Keratinocyte (primary cell): ENCODE results near the gene BABAM2. TPM values are rescaled to one million over a fixed set of nuclear protein-coding genes. Genes with fewer than 3 reads are reported as not detected.

Source experiments
- DNase-seq: peaks from one replicate; pipeline ENCODE4 v3.0.0-alpha.2; 2011; ENCODE audit warnings: low read depth, missing footprints, low spot score
- FAIRE-seq: peaks from 2 replicates; lab custom pipeline; 2011; peaks lifted over from hg19 to GRCh38; lab: Jason Lieb, UNC
- H2AFZ ChIP-seq: 2 replicates; pipeline ENCODE4 v1.6.0; 2012; ENCODE audit warnings: low read length, control low read depth, inconsistent platforms; ENCODE audit not compliant: control insufficient read depth
- H3K27ac ChIP-seq: 2 replicates; pipeline ENCODE4 v1.5.1; 2011; ENCODE audit warnings: low read length; ENCODE audit not compliant: control insufficient read depth, insufficient read depth
- H3K27me3 ChIP-seq: 3 replicates; pipeline ENCODE4 v1.6.0; 2011; ENCODE audit warnings: low read length; ENCODE audit not compliant: control insufficient read depth, insufficient read depth; ENCODE audit errors: extremely low read depth
- H3K36me3 ChIP-seq, 2 experiments: 2 replicates in 1 of 2; 3 replicates in 1 of 2; pipeline ENCODE4 v1.5.1; 2011; ENCODE audit warnings: low read length in 2 of 2, mild to moderate bottlenecking in 1 of 2; ENCODE audit not compliant: control insufficient read depth in 2 of 2, insufficient read depth in 2 of 2; ENCODE audit errors: extremely low read depth in 1 of 2
- H3K4me1 ChIP-seq: 3 replicates; pipeline ENCODE4 v1.5.1; 2011; ENCODE audit warnings: low read length; ENCODE audit not compliant: control insufficient read depth, insufficient read depth; ENCODE audit errors: extremely low read depth
- H3K4me2 ChIP-seq: 3 replicates; pipeline ENCODE4 v1.6.0; 2011; ENCODE audit warnings: low read depth, low read length; ENCODE audit not compliant: control insufficient read depth, insufficient read depth; ENCODE audit errors: extremely low read depth
- H3K4me3 ChIP-seq, 3 experiments: fragments of 200-600 bp in 1 of 3; sonication (generic) in 1 of 3; 2 replicates in 2 of 3; 3 replicates in 1 of 3; pipeline ENCODE4 v1.5.1; 2011 to 2016; ENCODE audit warnings: low read length in 3 of 3, mild to moderate bottlenecking in 3 of 3, control low read depth in 2 of 3, inconsistent platforms in 1 of 3, low read depth in 1 of 3, mixed read lengths in 1 of 3, mixed run types in 1 of 3, moderate library complexity in 1 of 3; ENCODE audit not compliant: control insufficient read depth in 2 of 3, insufficient read depth in 2 of 3; ENCODE audit errors: extremely low read depth in 1 of 3
- H3K79me2 ChIP-seq: 2 replicates; pipeline ENCODE4 v1.6.0; 2012; ENCODE audit warnings: low read length; ENCODE audit not compliant: control insufficient read depth, insufficient read depth
- H3K9ac ChIP-seq: 3 replicates; pipeline ENCODE4 v1.6.0; 2011; ENCODE audit warnings: low read length; ENCODE audit not compliant: control insufficient read depth, insufficient read depth; ENCODE audit errors: extremely low read depth
- H3K9me1 ChIP-seq: 3 replicates; pipeline ENCODE4 v1.6.0; 2011; ENCODE audit warnings: low read length; ENCODE audit not compliant: control insufficient read depth, insufficient read depth; ENCODE audit errors: extremely low read depth
- H3K9me3 ChIP-seq: 2 replicates; pipeline ENCODE4 v1.5.1; 2012; ENCODE audit warnings: low read depth, low read length; ENCODE audit not compliant: control insufficient read depth
- H4K20me1 ChIP-seq: 3 replicates; pipeline ENCODE4 v1.6.0; 2011; ENCODE audit warnings: low read length; ENCODE audit not compliant: control insufficient read depth, insufficient read depth; ENCODE audit errors: extremely low read depth
- CTCF ChIP-seq, 3 experiments: IDR thresholded peaks in 1 of 3; conservative IDR thresholded peaks in 1 of 3; optimal IDR thresholded peaks in 1 of 3; 2 replicates in 2 of 3; 3 replicates in 1 of 3; pipeline versions ENCODE3 to v1.5.1; 2011; ENCODE audit warnings: low read length in 3 of 3, mild to moderate bottlenecking in 3 of 3, moderate library complexity in 2 of 3, control low read depth in 1 of 3, inconsistent platforms in 1 of 3; ENCODE audit not compliant: insufficient read depth in 2 of 3; ENCODE audit errors: extremely low read depth in 1 of 3
- EZH2 ChIP-seq: IDR thresholded peaks from one replicate; pipeline ENCODE4 v1.6.1; 2012; ENCODE audit warnings: inconsistent platforms, mild to moderate bottlenecking, low read length, moderate library complexity
- dilution Hi-C: fragments of 300-500 bp; cut with MboI; formaldehyde crosslinking; loops from one replicate; pipeline ENCODE4 v1.7.0; 2020; ENCODE audit warnings: low sequenced_read_pairs; ENCODE audit not compliant: extremely low pct_ligation_motif_present
- polyA plus RNA-seq, 5 experiments: library from polyadenylated mRNA; depleted of rRNA in 3 of 5; stranded (reverse) in 3 of 5; stranded (forward) in 1 of 5; unstranded in 1 of 5; fragments of >200 nt; gene quantifications; 1 replicate in 1 of 5; 2 replicates in 3 of 5; 3 replicates in 1 of 5; pipeline versions ENCODE4 v1.2.1 to v1.2.3, GENCODE V29; 2011 to 2012; ENCODE audit warnings: missing spikeins in 2 of 5, low read depth in 1 of 5, low replicate concordance in 1 of 5

Gene BABAM2
- polyA plus RNA-seq, 1 donor (not counting 4 experiments of a cell fraction or from before 2014, with no cell fraction given): 29.8 TPM

GRCh38 chr2:28336982-28337627 lies 446.6 kb downstream of the BABAM2 start:
- Histone ChIP-seq H3K4me1 (peaks cover 9% of the 10 kb centered on the region), H3K9me3 (no peaks in the 10 kb centered on the region), H3K9ac (no peak overlapping the region), H3K4me3 (no peak overlapping the region), H3K27ac (no peak overlapping the region), H3K9me1 (no peaks in the 10 kb centered on the region), H3K27me3 (no peaks in the 10 kb centered on the region), H4K20me1 (no peaks in the 10 kb centered on the region), H3K4me2 (no peak overlapping the region), H3K36me3 (no peaks in the 10 kb centered on the region), H3K79me2 (no peaks in the 10 kb centered on the region), H2AFZ (no peak overlapping the region)
- TF ChIP-seq CTCF (optimal IDR thresholded peaks at IDR 0.05 in 1 of 3, IDR thresholded peaks at IDR 0.05 in 1 of 3, conservative IDR thresholded peaks at IDR 0.05 in 1 of 3; ENCODE audit: extremely low read depth in 1 of 3, insufficient read depth in 2 of 3, low read length in 3 of 3) (no peak), EZH2 (no peak)
- FAIRE-seq: no peak
- dilution Hi-C loops: no loop called here
- DNase-seq: no peak

GRCh38 chr2:28338046-28338817 lies 447.7 kb downstream of the BABAM2 start:
- dilution Hi-C loops: no loop called here
- H3K27me3 ChIP-seq: no peaks in the 10 kb centered on the region
- H4K20me1 ChIP-seq: no peaks in the 10 kb centered on the region
- no peaks in the 10 kb centered on the region for H3K9me3 ChIP-seq
- DNase-seq: peak; percentile 5
- H3K27ac ChIP-seq: peak overlapping the region; percentile 6
- H3K9ac ChIP-seq: no peak overlapping the region
- TF ChIP-seq EZH2 (no peak), CTCF (optimal IDR thresholded peaks at IDR 0.05 in 1 of 3, IDR thresholded peaks at IDR 0.05 in 1 of 3, conservative IDR thresholded peaks at IDR 0.05 in 1 of 3; ENCODE audit: extremely low read depth in 1 of 3, insufficient read depth in 2 of 3, low read length in 3 of 3) (no peak)
- no peaks in the 10 kb centered on the region for H3K9me1 ChIP-seq
- peak; percentile 75 for FAIRE-seq
- H2AFZ ChIP-seq: peak overlapping the region; percentile 71
- peaks cover 9% of the 10 kb centered on the region for H3K4me1 ChIP-seq
- no peaks in the 10 kb centered on the region for H3K36me3 ChIP-seq
- H3K79me2 ChIP-seq: no peaks in the 10 kb centered on the region
- H3K4me3 ChIP-seq: no peak overlapping the region
- peak overlapping the region; percentile 58 for H3K4me2 ChIP-seq
